ENCODE data around the gene COQ7.

Gene COQ7

DNA sequence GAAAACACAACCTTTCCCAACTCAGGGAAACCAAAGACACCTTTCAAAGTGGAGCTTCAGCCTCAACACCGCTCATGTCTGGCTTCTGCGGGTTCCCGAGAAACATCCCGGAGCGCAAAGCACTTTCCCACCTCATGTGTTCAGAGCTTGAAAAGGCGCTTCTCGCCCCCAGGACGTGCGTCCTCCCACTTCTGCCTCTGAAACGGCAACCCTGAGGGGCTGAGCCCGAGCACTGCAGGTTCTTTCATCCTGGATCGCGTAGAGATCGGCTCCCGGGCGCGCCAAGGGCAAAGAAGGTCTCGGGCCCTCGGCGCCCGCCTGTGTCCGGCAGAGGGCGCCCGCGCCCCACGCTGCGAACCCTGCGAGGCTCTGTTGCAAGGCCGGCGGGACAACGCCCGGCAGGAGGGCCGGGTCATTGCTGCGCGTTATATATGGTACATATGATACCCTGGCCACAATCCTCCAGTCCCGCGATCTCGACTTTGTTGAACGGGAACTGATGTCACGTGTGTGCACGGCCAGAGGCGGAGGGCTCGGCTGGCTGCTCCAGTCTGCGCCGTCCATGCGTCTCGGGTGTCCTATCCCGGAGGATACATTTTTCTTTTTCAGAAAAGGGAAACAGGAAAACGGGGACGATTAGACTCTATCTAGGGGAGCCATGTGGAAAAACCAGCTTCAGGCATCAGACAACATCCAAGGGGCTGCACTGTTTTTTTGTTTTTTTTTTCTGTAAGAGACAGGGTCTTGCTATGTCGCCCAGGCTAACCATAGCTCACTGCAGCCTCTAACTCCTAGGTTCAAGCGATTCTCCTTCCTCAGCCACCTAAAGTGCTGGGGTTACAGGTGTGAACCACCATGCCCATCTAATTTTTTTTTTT lies 19.1 kb downstream of the COQ7 start:
- DNase-seq: peak; percentile 83 to 87

DNA sequence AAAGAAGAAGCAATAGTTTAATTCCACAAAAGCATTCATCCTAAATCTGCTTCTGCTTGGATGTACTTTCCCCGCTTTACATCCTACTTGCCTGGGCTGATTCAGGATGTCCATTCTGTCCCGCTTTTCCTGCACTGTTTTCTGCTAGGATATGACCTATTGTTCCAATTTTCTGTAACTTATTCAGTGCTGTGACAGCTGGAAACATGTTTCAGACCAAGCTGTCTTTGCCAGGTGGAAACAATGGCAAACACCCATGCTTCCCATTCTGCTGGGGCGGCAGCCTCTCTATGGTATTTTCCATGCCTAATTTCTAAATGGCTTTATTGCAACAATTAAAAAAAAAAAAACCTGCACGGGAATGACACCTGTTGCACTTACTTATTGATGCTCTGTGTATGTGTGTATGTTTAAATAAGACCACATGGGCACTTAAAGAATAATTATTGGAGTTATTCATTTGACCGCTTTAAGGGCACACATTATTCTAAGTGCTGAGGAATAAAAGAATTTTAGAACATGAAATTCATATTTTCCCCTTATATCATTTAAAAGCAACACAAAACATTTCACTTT lies 21.0 kb downstream of the COQ7 start:
- no peak for DNase-seq

DNA sequence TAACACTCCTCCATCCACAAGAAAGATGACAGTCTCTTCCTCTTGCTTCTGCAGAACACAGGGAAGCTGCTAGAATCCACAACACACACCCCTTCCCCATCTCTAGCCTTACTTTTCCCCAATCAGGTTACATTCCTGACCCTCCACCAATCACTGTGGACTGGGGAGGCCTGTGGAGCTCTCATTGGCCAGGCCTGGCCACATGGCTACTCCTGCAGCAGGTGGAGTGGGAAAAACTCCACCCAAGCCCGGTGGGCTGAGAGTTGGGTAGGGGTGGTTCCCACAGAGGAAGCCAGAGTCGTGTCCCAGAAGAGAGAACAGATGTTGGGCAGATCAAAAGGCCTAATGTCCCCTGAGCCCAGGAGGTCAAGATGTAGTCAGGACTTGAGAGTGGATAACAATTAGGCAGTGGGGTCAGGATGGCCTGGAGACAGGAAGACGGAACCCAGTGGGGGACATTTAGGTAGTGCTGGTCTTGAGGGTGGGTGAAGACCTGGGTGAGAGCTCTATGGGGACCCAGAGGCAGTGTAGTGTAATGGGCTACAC lies 22.1 kb downstream of the COQ7 start:
- DNase-seq: no peak

DNA sequence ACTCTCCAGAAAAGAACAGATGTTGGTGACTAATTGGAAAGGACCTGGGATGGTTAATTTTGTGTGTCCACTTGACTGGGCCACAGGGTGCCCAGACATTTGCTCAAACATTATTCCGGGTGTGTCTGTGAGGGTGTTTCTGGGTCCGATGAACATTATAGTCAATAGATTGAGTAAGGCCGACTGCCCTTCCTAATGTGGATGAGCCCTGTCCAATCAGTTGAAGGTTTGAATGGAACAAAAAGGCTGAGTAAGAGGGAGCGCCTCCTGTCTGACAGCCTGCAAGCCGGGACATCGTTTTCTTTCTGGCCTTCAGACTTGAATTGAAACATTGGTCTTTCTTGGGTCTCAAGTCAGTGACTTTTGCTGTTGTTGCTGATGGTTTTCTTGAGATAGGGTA lies 23.5 kb downstream of the COQ7 start:
- no peak for DNase-seq

DNA sequence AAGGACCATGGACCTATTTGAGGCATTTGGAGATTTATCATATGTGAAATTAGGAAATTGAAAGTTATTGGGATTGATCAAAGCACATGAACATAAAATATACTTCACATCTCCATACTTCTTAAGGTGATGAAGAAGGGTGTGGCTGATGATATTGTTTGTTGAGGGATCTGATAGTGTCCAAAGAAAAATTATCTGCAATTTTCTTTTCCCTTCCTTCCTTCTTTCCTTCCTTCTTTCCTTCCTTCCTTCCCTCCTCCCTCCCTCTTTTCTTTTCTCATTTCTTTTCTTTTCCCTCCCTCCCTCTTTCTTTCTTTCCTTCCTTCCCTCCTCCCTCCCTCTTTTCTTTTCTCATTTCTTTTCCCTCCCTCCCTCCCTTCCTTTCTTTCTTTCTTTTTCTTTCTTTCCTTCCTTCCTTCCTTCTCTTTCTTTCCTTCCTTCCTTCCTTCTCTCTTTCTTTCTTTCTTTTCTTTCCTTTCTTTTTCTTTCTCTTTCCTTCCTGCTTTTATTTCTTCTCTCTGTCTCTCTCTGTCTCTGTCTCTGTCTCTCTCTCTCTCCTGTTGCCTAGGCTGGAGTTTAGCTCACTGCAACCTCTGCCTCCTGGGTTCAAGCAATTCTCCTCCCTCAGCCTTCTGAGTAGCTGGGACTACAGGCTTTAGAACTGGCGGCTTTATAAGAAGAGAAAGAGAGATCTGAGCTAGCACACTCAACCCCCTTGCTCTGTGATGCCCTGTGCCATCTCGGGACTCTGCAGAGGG lies 25.4 kb downstream of the COQ7 start:
- DNase-seq: no peak

DNA sequence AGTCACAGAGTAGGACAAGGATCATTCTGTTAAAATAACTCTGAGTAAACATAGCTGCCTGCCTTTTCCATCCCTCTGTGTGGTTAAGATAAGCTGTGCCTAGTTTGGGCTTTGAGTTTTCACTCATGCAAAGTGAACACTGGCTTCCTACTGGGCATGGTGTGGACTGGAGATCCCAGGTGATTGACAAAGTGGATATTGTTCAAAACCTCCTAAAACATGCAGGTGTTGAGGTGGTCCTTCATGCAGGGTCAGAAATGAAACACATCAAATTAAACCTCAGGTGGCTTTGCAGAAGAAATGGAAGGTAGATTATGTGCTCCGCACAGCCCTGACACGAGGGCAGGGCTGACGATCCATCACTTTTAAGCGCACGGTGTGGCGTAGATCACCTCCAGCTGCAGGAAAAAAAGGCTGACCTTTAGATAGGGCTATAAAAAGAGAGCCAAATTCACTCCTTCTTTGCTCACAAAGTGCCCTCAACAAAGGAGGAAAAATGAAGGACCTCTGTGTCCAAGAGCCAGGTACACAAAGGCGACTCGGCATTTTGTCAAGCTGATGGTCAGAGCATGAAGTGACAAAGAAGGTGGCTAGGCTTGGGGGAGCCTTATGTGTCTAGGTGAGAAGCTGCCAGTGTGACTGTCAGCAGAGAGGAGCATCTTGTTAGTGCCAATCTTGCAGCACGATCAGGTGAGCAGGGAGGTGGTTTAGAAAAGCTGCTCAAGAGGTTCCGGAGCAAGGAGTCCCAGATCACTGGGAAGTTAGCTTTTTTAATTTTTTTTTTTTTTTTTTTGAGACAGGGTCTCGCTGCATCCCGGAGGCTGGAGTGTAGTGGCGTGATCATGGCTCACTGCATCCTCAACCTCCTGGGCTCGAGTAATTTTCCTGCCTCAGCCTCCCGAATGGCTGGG lies 26.5 kb downstream of the COQ7 start:
- no peak for DNase-seq

DNA sequence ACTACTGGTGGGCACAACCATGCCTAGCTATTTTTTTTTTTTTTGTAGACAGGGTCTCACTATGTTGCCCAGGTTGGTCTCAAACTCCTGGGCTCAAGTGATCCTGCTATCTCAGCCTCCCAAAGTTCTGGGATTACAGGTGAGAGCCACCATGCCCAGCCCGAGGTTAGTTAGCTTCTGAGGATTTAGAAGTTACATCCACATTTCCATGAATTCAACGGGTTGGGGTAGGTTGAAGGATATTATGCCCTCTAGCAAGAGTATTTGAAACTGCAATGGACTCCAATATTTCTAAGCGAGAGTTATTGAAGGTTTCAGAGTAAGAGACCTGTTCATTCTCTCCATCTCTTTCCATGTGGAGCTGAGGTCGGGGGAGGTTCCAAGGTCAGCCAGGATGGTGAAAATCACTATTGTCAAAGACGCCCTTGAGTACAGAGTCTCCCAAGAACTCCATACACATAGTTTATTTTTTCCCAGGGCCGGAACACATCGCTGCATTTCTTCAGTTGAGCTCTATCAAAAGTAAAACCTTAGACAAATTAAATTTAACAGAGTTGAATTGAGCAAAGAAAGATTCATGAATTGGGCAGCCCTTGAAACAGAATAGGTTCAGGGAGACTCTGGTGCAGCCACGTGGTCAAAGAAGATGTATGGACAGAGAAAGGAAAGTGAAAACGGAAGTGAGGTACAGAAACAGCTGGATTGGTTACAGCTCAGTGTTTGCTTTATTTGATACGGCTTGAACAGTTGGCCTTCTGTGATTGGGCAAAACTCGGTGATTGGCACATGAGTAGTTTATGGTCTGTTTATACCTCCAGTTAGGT lies 27.3 kb downstream of the COQ7 start:
- DNase-seq: no peak

DNA sequence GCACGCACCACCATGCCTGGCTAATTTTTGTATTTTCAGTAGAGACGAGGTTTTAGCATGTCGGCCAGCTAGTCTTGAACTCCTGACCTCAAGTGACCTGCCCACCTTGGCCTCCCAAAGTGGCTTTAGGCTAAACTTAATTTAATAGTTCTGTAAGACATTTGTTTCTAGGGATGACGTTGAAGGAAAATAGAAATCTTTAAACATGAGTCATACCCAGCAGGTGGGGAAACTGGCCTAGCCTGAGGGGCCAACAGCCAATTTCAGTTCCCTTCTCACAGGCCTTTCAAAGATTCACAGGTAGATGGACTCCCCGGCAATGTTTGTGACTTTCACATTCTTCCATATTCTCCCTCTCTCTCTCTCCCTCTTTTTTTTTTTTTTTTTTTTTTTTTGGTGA lies 28.2 kb downstream of the COQ7 start:
- DNase-seq: no peak

DNA sequence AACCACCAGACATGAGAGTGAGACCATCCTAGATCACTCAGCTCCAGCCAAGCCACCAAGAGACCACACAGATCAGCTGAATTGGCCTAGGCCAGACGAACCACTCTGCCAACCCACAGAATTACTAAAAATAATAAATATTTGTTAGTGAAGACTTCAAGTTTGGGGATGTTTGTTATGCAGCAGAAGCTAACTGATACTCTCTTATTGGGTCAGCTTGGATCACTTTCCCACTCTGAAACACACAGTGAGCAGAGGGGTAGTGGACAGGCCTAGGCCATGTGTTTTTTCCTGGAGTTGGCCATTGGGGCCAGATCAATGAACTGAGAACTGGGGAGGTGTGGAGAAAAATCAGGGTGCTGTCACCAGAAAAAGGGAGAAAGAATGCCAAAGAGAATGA lies 30.8 kb downstream of the COQ7 start:
- DNase-seq: no peak

DNA sequence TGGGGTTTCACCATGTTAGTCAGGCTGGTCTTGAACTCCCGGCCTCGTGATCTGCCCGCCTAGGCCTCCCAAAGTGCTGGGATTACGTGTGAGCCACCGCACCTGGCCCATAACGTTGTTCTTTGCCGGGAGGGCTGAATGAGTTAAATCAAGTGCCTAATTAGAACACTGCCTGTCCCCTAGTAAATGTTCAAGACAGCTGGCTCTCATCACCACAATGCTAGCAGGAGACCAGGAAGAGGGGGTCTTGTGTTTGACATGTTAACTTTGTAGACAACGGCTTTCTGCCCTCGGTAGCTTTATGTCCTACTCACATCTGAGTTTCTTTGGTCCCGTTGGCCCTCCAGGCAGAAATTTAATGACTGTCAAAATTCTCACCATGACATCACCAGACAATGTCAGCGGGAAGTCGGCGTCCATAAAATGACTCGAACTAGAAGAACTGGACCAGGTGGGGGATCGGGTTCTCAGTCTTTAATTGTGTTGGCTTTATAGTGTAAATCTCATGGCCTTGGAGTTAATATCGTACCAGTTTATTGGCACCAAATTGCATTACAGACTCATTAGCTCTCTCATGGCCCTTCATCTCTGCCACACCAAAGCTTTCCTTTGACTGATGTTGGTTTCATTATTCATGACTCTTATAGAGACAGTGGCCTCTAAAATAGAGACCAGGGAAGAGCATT lies 34.9 kb downstream of the COQ7 start:
- DNase-seq: no peak

DNA sequence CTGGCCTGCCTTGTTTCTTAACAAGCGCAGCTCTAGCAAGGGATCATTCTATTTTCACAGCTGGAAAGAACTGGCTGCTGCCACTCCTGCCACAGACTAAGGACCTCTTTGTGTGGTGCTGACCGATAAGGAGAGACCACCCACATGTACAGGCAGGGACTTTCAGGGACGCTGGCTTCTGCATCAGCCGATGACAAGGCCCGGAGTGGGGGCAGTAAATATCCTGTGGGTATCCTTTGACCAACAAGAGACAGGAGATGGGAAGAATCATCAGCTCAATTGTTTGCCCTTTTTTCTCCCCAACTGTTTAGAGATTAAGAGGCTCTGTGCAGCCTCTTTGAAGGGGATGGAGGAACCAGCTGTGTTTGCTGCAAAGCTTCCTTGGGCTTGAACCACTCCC lies 37.2 kb downstream of the COQ7 start:
- no peak for DNase-seq

DNA sequence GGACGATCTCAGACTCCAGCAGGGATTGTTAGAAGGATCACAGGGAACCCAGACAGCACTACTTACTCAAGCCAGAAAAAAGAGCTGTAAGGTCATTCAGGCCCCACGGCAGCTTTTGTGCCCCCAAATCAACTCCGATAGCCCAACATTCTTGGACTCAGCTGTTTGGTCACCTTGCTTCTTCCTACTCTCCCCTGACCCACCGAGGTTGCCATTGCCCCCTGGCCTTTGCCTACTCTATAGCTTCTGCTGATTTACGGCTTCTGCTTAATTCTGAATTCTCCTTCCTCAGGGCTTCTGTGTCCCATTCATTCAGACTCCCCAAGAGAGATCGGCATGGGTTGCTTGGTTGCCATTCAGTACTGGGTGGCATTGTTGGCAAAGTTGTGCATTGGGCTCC lies 37.7 kb downstream of the COQ7 start:
- DNase-seq: no peak

DNA sequence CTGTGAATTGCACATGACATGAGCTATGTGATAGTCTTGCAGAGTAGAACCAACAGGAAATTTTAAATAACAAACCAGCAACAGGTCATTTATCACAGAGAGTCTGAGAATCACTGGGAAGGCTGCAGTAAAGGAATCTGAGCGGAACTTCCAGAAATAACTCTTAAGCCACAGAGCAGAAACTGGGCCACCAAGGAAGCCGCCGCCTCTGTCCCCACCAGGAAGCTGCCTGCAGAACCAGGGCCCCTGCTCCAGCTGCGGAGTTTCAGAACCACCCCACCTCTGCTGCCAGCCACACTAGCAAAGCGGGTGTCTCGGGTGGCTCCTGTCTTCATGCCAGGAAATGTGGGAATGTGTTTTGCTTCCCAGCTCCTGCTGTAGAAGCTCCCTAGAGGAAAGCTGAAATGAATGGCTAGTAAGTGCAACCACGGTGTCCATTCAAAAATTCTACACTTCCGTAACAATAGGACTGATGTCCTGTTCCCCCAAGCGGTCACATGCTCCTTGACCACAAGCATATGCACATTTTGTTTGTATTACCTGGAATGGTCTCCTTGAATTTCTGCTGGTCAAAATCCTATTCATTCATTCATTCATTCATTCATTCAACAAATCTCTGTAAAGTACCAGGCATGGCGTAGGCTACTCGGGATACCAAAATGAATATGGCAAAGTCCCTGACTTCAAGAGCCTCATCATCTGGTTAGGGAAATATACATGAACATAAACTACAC lies 38.6 kb downstream of the COQ7 start:
- no peak for DNase-seq

DNA sequence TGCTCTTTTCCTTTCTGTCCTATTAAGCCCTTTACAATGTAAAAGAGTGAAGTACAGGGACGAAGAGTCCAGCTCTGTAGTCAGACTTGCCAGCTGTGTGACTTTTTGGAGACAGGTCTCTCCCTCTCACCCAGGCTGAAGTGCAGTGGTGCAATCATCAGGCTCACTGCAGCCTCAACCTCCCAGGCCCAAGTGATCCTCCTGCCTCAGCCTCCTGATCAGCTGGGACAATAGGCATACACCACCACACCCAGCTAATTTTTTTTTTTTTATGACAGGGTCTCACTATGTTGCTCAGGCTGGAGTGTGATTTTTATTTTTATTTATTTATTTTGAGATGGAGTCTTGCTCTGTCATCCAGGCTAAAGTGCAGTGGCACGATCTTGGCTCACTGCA lies 39.2 kb downstream of the COQ7 start:
- DNase-seq: no peak

DNA sequence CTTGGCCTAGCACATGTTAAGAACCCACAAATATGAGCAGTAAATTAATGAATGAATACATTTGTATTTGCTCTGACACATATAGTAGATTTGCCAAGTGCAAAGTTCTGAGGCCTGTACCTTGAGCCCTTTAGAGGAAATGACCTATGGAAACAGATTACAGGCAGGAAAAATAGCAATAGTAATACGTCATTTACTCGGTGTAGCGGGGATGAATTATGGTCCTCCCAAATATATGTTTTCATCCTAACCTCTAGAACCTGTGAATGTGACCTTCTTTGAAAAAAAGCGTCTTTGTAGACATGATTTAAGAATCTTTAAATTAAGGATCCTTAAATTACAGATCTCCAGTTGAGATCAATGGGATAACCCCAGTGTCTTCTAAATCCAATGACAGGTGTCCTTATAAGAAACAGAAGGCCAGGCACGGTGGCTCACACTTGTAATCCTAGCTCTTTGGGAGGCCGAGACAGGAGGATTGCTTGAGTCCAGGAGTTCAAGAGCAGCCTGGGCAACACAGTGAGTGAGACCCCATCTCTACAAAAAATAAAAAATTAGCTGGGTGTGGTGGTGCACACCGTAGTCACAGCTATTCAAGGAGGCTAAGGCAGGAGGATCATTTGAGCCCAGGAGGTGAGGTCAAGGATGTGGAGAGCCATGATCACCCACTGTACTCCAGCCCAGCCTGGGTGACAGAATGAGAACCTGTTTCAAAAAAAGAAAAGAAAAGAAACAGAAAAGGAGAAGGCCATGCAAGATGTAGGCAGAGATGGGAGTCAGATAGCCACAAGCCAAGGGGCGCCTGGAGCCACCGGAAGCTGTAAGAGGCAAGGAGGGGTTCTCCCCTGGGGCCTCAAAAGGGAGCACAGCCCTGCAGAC lies 41.2 kb downstream of the COQ7 start:
- no peak for DNase-seq

DNA sequence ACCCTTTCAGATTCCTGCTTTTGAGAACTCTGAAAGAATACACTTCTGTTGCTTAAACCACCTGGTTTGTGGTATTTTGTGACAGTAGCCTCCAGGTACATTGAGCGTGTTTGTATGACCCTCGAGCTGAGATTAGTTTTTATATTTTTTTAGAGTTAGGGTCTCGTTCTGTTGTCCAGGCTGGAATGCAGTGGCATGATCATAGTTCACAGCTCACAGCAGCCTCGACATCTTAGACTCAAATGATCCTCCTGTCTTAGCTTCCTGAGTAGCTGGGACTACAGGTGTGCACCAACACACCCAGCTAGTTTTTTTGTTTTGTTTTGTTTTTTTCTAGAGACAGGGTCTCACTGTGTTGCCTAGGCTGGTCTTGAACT lies 41.9 kb downstream of the COQ7 start:
- DNase-seq: no peak

DNA sequence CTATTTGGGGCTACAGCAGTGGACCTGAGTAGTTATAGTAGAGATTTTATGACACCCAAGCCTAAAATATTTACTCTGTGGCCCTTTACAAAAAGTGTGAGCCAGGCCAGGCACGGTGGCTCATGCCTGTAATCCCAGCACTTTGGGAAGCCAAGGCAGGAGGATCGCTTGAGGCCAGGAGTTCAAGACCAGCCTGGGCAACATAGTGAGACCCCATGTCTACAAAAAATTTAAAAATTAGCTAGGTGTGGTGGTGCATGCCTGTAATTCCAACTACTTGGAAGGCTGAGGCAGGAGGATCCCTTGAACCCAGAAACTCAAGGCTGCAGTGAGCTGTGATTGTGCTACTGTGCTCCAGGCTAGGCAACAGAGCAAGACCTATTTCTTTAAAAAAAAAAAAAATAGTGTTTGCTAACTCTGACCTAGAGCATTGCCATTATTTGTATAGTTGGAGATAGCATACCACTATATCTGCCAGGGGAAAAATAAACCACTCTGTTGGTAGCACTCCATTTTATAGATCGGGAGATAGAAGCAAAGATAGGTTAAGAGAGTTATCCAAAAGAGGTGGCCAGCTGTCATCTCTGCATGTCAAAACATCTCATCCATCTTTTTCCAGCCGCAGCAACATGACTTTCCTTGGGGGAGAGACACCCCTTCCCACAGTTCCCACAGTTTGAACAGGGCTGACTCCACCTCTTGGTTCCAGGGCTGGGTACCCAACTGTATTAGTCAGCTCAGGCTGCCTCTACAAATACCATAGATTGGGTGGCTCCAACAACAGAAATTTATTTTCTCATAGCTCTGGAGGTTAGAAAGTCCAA lies 43.3 kb downstream of the COQ7 start:
- DNase-seq: no peak

DNA sequence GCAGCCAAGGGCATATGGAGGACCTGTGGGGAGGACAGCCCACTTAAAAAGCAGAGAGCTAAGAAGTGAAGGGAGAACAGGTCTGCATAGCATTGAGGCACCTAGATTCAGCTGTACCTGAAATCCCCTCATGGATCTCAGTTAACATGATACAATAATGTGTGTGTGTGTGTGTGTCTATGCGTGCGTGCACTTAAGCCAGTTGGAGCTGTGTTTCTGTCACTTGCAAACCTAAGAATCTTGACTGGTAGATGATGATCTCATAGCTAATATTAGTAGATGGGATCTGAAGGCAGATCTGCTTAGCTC lies 44.6 kb downstream of the COQ7 start:
- DNase-seq: no peak
